ENCODE measurements around the gene SPATA33.
"Not testable (repeated sequence)": the region's sequence is repeated elsewhere in the genome, so short reads cannot be mapped to it uniquely, and the experiment has no call there.

Gene SPATA33

GRCh38 chr16:89629827-89630610 lies 27.6 kb upstream of the SPATA33 start:
- no peak for DNase-seq (ENCODE audit: low read depth)

- no peak for DNase-seq (ENCODE audit: low read depth)
Measured at GRCh38 chr16:89633064-89633631, 24.5 kb upstream of the SPATA33 start.

- DNase-seq (ENCODE audit: low read depth), result not testable (repeated sequence)
Measured at GRCh38 chr16:89634463-89635385, 22.9 kb upstream of the SPATA33 start.

- DNase-seq (ENCODE audit: low read depth), result no peak
Measured at GRCh38 chr16:89636663-89637062, 21.0 kb upstream of the SPATA33 start.

- DNase-seq (ENCODE audit: low read depth), result no peak
Measured at GRCh38 chr16:89637379-89637778, 20.3 kb upstream of the SPATA33 start.

GRCh38 chr16:89638455-89638854 lies 19.2 kb upstream of the SPATA33 start:
- DNase-seq (ENCODE audit: low read depth), result no peak

- no peak for DNase-seq (ENCODE audit: low read depth)
Measured at GRCh38 chr16:89639385-89639784, 18.3 kb upstream of the SPATA33 start.

GRCh38 chr16:89641458-89642119 lies 16.0 kb upstream of the SPATA33 start:
- DNase-seq (ENCODE audit: low read depth), result no peak

- no peak for DNase-seq (ENCODE audit: low read depth)
Measured at GRCh38 chr16:89642574-89642973, 15.1 kb upstream of the SPATA33 start.

- DNase-seq (ENCODE audit: low read depth), result no peak
Measured at GRCh38 chr16:89643769-89644300, 13.8 kb upstream of the SPATA33 start.

GRCh38 chr16:89645122-89645521 lies 12.5 kb upstream of the SPATA33 start:
- no peak for DNase-seq (ENCODE audit: low read depth)

- no peak for DNase-seq (ENCODE audit: low read depth)
Measured at GRCh38 chr16:89646270-89646669, 11.4 kb upstream of the SPATA33 start.

- DNase-seq (ENCODE audit: low read depth), result no peak
Measured at GRCh38 chr16:89646906-89647305, 10.7 kb upstream of the SPATA33 start.

GRCh38 chr16:89651584-89651983 lies 6.1 kb upstream of the SPATA33 start:
- no peak for DNase-seq (ENCODE audit: low read depth)

- no peak for DNase-seq (ENCODE audit: low read depth)
Measured at GRCh38 chr16:89653656-89654295, 3.9 kb upstream of the SPATA33 start.

GRCh38 chr16:89655062-89655643 lies 2.5 kb upstream of the SPATA33 start:
- no peak for DNase-seq (ENCODE audit: low read depth)

GRCh38 chr16:89656435-89657121 lies 1.1 kb upstream of the SPATA33 start:
- no peak for DNase-seq (ENCODE audit: low read depth)

GRCh38 chr16:89658221-89658879 lies 714 bp downstream of the SPATA33 start:
- DNase-seq (ENCODE audit: low read depth), result no peak

- no peak for DNase-seq (ENCODE audit: low read depth)
Measured at GRCh38 chr16:89660146-89660545, 2.5 kb downstream of the SPATA33 start.

GRCh38 chr16:89661215-89661614 lies 3.6 kb downstream of the SPATA33 start:
- DNase-seq (ENCODE audit: low read depth), result no peak

Measured in activated gamma-delta T cell treated with anti-CD3 and anti-CD28 coated beads, Interleukin-2, amount 50 U/mL, for 16 hours (primary cell).